ENCODE results near the gene KCND3. TPM values are rescaled to one million over a fixed set of nuclear protein-coding genes. Genes with fewer than 3 reads are reported as not detected.

The KCND3 gene
- total RNA-seq, 4 donors from 2014 or later, result 0.35 to 4.1 (median 0.90) TPM

DNA sequence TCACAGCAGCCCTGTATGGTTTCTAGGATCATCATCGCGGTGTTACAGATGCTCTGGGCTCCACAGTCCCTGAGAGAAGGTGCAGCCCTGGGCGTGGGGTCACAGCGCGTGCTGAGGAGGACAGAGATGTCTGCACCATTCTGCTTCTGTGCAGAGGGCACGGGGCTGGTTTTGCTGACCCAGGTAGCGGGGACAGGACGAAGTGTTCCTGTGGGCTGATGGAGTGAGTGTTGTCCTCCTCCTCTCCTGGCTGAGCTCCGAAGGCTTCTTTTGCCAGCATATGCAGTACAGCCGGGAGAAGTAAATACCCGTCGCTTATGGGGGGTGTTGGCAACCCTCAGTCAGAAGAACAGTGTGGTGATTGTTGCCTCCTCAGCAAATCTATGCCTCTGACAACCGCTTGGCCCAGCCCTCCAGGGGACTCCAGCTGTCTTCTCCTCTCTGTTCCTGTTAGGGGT, 132.2 kb downstream of the KCND3 start:
- no peak for TF ChIP-seq POLR2A (IDR thresholded peaks at IDR 0.05)
- TF ChIP-seq, protein P1, sequence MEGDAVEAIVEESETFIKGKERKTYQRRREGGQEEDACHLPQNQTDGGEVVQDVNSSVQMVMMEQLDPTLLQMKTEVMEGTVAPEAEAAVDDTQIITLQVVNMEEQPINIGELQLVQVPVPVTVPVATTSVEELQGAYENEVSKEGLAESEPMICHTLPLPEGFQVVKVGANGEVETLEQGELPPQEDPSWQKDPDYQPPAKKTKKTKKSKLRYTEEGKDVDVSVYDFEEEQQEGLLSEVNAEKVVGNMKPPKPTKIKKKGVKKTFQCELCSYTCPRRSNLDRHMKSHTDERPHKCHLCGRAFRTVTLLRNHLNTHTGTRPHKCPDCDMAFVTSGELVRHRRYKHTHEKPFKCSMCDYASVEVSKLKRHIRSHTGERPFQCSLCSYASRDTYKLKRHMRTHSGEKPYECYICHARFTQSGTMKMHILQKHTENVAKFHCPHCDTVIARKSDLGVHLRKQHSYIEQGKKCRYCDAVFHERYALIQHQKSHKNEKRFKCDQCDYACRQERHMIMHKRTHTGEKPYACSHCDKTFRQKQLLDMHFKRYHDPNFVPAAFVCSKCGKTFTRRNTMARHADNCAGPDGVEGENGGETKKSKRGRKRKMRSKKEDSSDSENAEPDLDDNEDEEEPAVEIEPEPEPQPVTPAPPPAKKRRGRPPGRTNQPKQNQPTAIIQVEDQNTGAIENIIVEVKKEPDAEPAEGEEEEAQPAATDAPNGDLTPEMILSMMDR (IDR thresholded peaks at IDR 0.05), result no peak
- no peak for DNase-seq
- no peaks in the 10 kb centered on the region for H3K4me1 ChIP-seq

DNA sequence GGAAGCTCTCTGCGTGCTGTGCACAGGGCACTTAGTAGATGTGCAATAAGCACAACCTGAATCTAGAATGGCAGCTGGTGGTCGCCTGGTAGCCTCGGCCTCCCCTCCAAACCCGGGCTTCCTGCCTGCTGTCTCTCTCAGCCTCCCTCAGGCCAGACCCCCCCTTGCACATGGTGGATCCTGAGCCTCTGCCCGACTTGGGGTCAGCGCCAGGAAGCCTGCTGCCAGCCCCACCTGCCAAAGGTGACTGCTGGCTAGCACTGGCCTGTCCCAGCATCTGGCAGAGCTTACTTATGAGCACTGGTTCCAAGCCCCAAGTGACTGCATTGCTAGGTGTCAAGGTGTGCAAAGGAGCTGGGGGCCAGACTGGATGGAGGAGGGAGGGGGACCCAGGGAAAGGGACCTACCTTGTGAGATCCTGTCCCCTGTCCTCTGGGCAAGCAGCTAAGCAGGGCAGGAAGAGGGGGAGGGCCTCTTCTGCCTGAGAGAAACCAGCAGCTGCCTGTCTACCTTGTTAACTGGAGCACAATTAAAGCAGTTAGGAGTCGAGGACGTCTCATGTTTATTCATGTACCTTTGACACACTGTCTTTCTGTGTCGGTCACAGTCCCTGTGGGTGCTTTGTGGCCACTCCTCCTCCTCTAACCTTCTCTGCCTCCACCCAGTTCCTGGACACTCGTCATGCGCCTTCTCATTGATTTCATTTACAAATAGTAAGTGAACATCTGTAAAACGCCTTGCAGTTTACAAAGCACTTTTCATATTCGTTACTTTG, 132.9 kb downstream of the KCND3 start:
- no peaks in the 10 kb centered on the region for H3K4me1 ChIP-seq
- H3K27me3 ChIP-seq, result no peaks in the 10 kb centered on the region
- peaks cover 0 to 3% (median 0%) of the 10 kb centered on the region in 4 donors for H3K9me3 ChIP-seq
- H3K27ac ChIP-seq, result no peak overlapping the region
- H3K36me3 ChIP-seq, result no peaks in the 10 kb centered on the region
- no peak for TF ChIP-seq POLR2A (IDR thresholded peaks at IDR 0.05)
- TF ChIP-seq, protein P1 (IDR thresholded peaks at IDR 0.05), result no peak
- no peak overlapping the region for H3K4me3 ChIP-seq
- no peak for DNase-seq

More for the DNA sequence above, 132.2 kb downstream of the KCND3 start:
- no peak overlapping the region for H3K27ac ChIP-seq
- no peak overlapping the region for H3K4me3 ChIP-seq
- no peaks in the 10 kb centered on the region for H3K36me3 ChIP-seq
- H3K27me3 ChIP-seq, result no peaks in the 10 kb centered on the region
- H3K9me3 ChIP-seq, result peaks cover 0 to 3% (median 0%) of the 10 kb centered on the region in 4 donors

DNA sequence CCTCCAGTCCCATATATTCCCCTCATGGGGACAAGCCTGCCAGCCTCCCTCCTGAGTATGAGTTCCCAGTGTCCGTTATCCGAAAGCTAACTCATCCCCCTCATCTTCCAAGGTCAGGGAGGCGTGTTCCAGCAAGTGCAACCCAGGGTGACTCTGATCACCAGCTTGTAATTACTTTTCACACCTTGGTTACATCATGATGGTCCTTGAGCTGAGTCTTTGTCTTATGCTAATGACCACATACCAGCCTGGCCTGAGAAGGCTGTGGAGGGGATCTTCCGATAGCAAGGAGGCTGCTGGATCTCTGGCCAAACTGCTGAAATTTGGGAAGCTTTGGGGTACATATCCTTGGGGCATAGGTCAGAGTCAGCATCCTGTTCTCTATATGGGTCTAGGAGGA, 134.2 kb downstream of the KCND3 start:
- H3K36me3 ChIP-seq, result no peaks in the 10 kb centered on the region
- no peaks in the 10 kb centered on the region for H3K4me1 ChIP-seq
- H3K4me3 ChIP-seq, result no peak overlapping the region
- H3K27me3 ChIP-seq, result no peaks in the 10 kb centered on the region
- TF ChIP-seq, protein P1 (IDR thresholded peaks at IDR 0.05), result no peak
- no peak for TF ChIP-seq POLR2A (IDR thresholded peaks at IDR 0.05)
- H3K27ac ChIP-seq, result no peak overlapping the region
- peaks cover 0 to 3% (median 0%) of the 10 kb centered on the region in 4 donors for H3K9me3 ChIP-seq
- DNase-seq, result no peak

DNA sequence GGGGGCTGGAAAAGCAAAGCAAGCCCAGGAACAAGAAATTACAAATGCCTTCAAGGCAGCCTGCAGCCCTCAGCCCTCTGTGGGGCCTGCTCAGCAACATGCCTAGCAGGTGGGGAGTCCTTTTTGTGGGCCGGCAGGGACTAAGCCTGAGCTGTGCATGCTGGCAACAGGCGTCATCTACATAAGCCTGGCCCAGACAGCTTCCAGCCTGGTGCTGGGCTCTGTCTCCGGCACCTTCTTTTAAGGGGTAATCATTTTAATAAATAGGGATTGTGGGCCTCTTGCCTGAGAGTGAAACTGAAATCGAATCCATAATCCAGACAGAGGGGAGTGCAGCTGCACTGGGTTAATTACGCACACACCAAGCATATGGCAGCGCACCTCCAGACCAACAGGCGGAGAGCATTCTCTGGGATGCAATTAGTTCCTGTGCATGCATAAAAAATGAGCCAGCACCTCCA, 137.2 kb downstream of the KCND3 start:
- no peaks in the 10 kb centered on the region for H3K27me3 ChIP-seq
- no peak overlapping the region for H3K27ac ChIP-seq
- no peaks in the 10 kb centered on the region for H3K36me3 ChIP-seq
- H3K9me3 ChIP-seq, result peaks cover 0 to 3% (median 0%) of the 10 kb centered on the region in 4 donors
- H3K4me3 ChIP-seq, result no peak overlapping the region
- no peak for DNase-seq
- TF ChIP-seq, protein P1 (IDR thresholded peaks at IDR 0.05), result no peak
- TF ChIP-seq POLR2A (IDR thresholded peaks at IDR 0.05), result no peak
- H3K4me1 ChIP-seq, result no peaks in the 10 kb centered on the region

DNA sequence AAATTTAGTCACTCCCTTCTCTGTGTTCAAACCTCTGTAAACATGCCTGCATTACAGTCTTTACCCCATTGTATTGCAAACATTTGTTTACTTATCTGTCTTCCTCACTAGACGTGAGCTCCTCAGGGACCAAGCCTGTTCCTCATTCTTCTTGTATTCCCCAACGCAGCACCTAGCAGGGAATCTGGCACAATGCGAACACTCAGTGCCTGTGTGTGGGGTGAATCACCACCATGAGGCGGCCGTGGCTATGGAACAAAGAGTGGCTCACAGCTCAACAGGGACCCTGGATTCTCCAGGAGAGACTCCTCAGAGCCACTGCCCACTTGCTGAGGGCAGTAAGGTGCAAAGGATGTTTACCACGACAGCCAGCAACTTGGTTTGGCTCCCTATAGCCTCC, 137.9 kb downstream of the KCND3 start:
- no peak overlapping the region for H3K27ac ChIP-seq
- H3K27me3 ChIP-seq, result no peaks in the 10 kb centered on the region
- no peaks in the 10 kb centered on the region for H3K36me3 ChIP-seq
- H3K4me1 ChIP-seq, result no peaks in the 10 kb centered on the region
- peaks cover 0 to 3% (median 0%) of the 10 kb centered on the region in 4 donors for H3K9me3 ChIP-seq
- TF ChIP-seq, protein P1 (IDR thresholded peaks at IDR 0.05), result no peak
- no peak for TF ChIP-seq POLR2A (IDR thresholded peaks at IDR 0.05)
- H3K4me3 ChIP-seq, result no peak overlapping the region
- no peak for DNase-seq

Measured in Peyer's patch (tissue), 4 donors.